Adrenal gland (tissue), 12 donors: ENCODE measurements around the gene MYCBP2. TPM values are rescaled to one million over a fixed set of nuclear protein-coding genes. Genes with fewer than 3 reads are reported as not detected.
"Not testable (repeated sequence)": the region's sequence is repeated elsewhere in the genome, so short reads cannot be mapped to it uniquely, and the experiment has no call there.

Experiments
- DNase-seq, 7 donors: peaks; one replicate each; pipeline ENCODE4 v3.0.0-alpha.2; 2019 to 2020
- H3K27ac ChIP-seq, 5 donors: fragments of 200-600 bp; sonication (generic) in 4 of 5; 1 replicate in 3 of 5; 2 replicates in 2 of 5; pipeline versions ENCODE4 v1.5.1 to v1.8.0; 2016 to 2020; ENCODE audit warnings: mild to moderate bottlenecking in 1 of 5
- H3K27me3 ChIP-seq: fragments of 200-600 bp; 2 replicates; pipeline ENCODE4 v1.8.0; 2021
- H3K36me3 ChIP-seq, 2 donors: fragments of 200-600 bp; replicated peaks in 1 of 2; 1 replicate in 1 of 2; 2 replicates in 1 of 2; pipeline versions ENCODE4 v1.5.1 to v1.8.0; 2018 to 2022
- H3K4me1 ChIP-seq, 2 donors: fragments of 200-600 bp; replicated peaks in 1 of 2; 1 replicate in 1 of 2; 2 replicates in 1 of 2; pipeline versions ENCODE4 v1.5.1 to v1.8.0; 2018 to 2021
- H3K4me3 ChIP-seq, 4 donors: fragments of 200-600 bp; sonication (generic) in 3 of 4; one replicate each; pipeline ENCODE4 v1.5.1; 2016 to 2018
- H3K9me3 ChIP-seq, 3 donors: fragments of 200-600 bp; sonication (generic) in 1 of 3; replicated peaks in 1 of 3; 1 replicate in 2 of 3; 2 replicates in 1 of 3; pipeline versions ENCODE4 v1.5.1 to v1.8.0; 2016 to 2021
- POLR2A ChIP-seq, 2 donors: fragments of 450-650 bp; IDR thresholded peaks; one replicate each; pipeline ENCODE4 v1.6.1; 2017; ENCODE audit warnings: antibody characterized with exemption in 2 of 2, mild to moderate bottlenecking in 2 of 2, moderate library complexity in 1 of 2
- WGBS, 4 donors: extraction: QIAGEN DNeasy Blood & Tissue Kit in 2 of 4; methylation state at CpG; one replicate each; pipeline versions ENCODE4 v1.1.5 to v1.1.7; 2013 to 2017; 5-methylcytosine and 5-hydroxymethylcytosine counted together
- intact Hi-C, 2 donors: fragments of 100-400 bp; cut with DNase I; formaldehyde crosslinking; loops; one replicate each; pipeline versions ENCODE4 v1.14.1 to v1.15.0; 2022 to 2023
- polyA plus RNA-seq, 3 donors: library from polyadenylated mRNA; stranded (reverse); fragments of 200-250 nt in 2 of 3; fragments of 350-450 nt in 1 of 3; fragmentation: Illumina TruSeq in 1 of 3; extraction: RNeasy Lipid Tissue Mini Kit (QIAGEN cat#74804) in 1 of 3; gene quantifications; one replicate each; pipeline ENCODE4 v1.2.3, GENCODE V29; 2013 to 2014
- total RNA-seq, 9 donors: library from RNA; depleted of rRNA in 4 of 9; stranded (reverse); fragments of >200 nt in 4 of 9; fragments of 120-200 nt in 1 of 9; fragmentation: NEBNext Ultra II Directional in 1 of 9; extraction: Animal tissue kit (Norgen Biotek cat#: 25700) in 1 of 9; gene quantifications; one replicate each; pipeline versions ENCODE4 v1.1.0 to v1.2.4, GENCODE V29; 2013 to 2023
- TF ChIP-seq, protein P1 (sequence below), 6 experiments: fragments of 450-650 bp in 4 of 6; fragments of 200-600 bp in 2 of 6; sonication (generic) in 1 of 6; IDR thresholded peaks; 1 replicate in 5 of 6; 2 replicates in 1 of 6; pipeline versions ENCODE4 v1.5.1 to v1.8.0; 2016 to 2021; ENCODE audit warnings: antibody characterized with exemption in 6 of 6, mild to moderate bottlenecking in 2 of 6, moderate library complexity in 1 of 6
- donor health status: healthy with polysubstance abuse.
- donor health status: Bipolar disorder and iron deficiency.
- donor health status: DM: yes; HTN: yes; CAD: no.
- donor health status: DM: no; HTN: no; CAD: no.
- donor health status: DM: no; HTN: no; CAD: no.
- donor health status: DM: yes; HTN: yes; CAD: no.

MYCBP2 gene
- total and polyA plus RNA-seq, 12 donors: 28.7 to 126 (median 68.8) TPM

GRCh38 chr13:77298426-77298825, 28.5 kb downstream of the MYCBP2 start:
- no peaks in the 10 kb centered on the region for H3K36me3 ChIP-seq
- H3K4me1 ChIP-seq: peaks cover 25 to 43% of the 10 kb centered on the region in 2 donors
- intact Hi-C loops: no loop called here
- 78 to 88% (median 86%) methylated on average over 3 of the region's 3 CpGs for WGBS, 4 donors
- no peak overlapping the region for H3K4me3 ChIP-seq
- no peaks in the 10 kb centered on the region for H3K9me3 ChIP-seq
- H3K27ac ChIP-seq: no peak overlapping the region
- no peaks in the 10 kb centered on the region for H3K27me3 ChIP-seq
- no peak for DNase-seq
- TF ChIP-seq POLR2A (IDR thresholded peaks at IDR 0.05): no peak
- TF ChIP-seq, protein P1, sequence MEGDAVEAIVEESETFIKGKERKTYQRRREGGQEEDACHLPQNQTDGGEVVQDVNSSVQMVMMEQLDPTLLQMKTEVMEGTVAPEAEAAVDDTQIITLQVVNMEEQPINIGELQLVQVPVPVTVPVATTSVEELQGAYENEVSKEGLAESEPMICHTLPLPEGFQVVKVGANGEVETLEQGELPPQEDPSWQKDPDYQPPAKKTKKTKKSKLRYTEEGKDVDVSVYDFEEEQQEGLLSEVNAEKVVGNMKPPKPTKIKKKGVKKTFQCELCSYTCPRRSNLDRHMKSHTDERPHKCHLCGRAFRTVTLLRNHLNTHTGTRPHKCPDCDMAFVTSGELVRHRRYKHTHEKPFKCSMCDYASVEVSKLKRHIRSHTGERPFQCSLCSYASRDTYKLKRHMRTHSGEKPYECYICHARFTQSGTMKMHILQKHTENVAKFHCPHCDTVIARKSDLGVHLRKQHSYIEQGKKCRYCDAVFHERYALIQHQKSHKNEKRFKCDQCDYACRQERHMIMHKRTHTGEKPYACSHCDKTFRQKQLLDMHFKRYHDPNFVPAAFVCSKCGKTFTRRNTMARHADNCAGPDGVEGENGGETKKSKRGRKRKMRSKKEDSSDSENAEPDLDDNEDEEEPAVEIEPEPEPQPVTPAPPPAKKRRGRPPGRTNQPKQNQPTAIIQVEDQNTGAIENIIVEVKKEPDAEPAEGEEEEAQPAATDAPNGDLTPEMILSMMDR (IDR thresholded peaks at IDR 0.05): no peak

DNA sequence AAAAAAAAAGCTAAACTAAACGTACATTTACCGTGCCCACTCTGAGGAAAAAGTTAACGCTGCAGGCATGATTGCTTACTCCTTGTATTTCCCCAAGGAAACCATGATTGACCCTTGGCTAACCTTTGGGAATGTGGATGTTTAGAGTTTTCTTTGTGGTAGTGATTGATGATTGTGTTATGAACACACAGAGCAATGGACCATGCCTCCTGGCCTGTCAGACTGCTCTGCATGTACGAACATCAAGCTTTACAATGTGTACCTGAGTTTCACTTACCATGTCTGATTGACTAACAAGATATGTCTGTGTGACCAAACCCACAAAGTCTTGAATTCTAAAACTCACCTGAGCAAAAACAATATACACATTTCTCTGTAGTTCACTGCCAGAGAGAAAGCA, 35.1 kb downstream of the MYCBP2 start:
- H3K27me3 ChIP-seq: no peaks in the 10 kb centered on the region
- no peak overlapping the region for H3K4me3 ChIP-seq
- DNase-seq: no peak
- WGBS, 4 donors: 79 to 87% (median 85%) methylated on average over 4 of the region's 4 CpGs
- intact Hi-C loops: no loop called here
- no peak for TF ChIP-seq POLR2A (IDR thresholded peaks at IDR 0.05)
- H3K36me3 ChIP-seq: no peaks in the 10 kb centered on the region
- no peak overlapping the region for H3K27ac ChIP-seq
- no peaks in the 10 kb centered on the region for H3K9me3 ChIP-seq
- H3K4me1 ChIP-seq: peaks cover 0 to 4% of the 10 kb centered on the region in 2 donors

GRCh38 chr13:77290342-77290741, 36.6 kb downstream of the MYCBP2 start:
- Histone ChIP-seq H3K4me3 (no peak overlapping the region), H3K27ac (no peak overlapping the region), H3K9me3 (no peaks in the 10 kb centered on the region), H3K4me1 (peaks cover 0 to 4% of the 10 kb centered on the region in 2 donors), H3K36me3 (no peaks in the 10 kb centered on the region), H3K27me3 (no peaks in the 10 kb centered on the region)
- DNase-seq: no peak
- intact Hi-C loops: no loop called here
- TF ChIP-seq, protein P1 (IDR thresholded peaks at IDR 0.05): no peak
- no peak for TF ChIP-seq POLR2A (IDR thresholded peaks at IDR 0.05)
- WGBS, 4 donors: 96 to 99% (median 98%) methylated on average over 2 of the region's 2 CpGs

DNA sequence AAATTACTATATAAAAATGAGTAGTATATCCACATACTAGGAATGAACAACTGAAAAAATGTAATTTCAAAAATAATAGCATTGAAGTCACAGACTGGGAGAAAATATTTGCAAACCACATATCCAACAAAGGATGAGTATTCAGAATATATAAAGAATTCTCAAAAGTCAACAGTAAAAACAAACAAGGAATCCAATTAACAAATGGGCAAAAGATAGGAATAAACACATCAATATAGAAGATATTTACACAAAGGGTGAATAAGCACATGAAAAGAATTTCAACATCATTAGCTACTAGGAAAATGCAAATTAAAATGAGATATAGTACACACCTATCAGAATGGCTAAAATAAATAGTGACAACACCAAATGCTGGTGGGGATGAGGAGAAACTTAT, 37.0 kb downstream of the MYCBP2 start:
- Histone ChIP-seq H3K4me3 (no peak overlapping the region), H3K4me1 (peaks cover 0 to 4% of the 10 kb centered on the region in 2 donors), H3K27ac (no peak overlapping the region), H3K9me3 (no peaks in the 10 kb centered on the region), H3K27me3 (no peaks in the 10 kb centered on the region), H3K36me3 (no peaks in the 10 kb centered on the region)
- intact Hi-C loops: no loop called here
- TF ChIP-seq POLR2A (IDR thresholded peaks at IDR 0.05): no peak
- TF ChIP-seq, protein P1 (IDR thresholded peaks at IDR 0.05): no peak
- DNase-seq: no peak

- intact Hi-C loops, DNase-seq, H3K9me3 ChIP-seq, H3K4me3 ChIP-seq, H3K4me1 ChIP-seq, H3K27ac ChIP-seq, H3K27me3 ChIP-seq, H3K36me3 ChIP-seq: not testable (repeated sequence)
- 93 to 98% (median 94%) methylated on average over 3 of the region's 3 CpGs for WGBS, 4 donors
These were observed 41.3 kb downstream of the MYCBP2 start for GRCh38 chr13:77285632-77286031.
